Heart left ventricle (tissue), 13 donors: Measurements from ENCODE around the gene ZNF683.
"Not testable (repeated sequence)": the region's sequence is repeated elsewhere in the genome, so short reads cannot be mapped to it uniquely, and the experiment has no call there.

Experiments used
- CTCF ChIP-seq, 12 donors: fragments of 200-600 bp; sonication (generic) in 4 of 12; IDR thresholded peaks; one replicate each; pipeline versions ENCODE4 v1.5.0 to v1.8.0; 2018 to 2022; ENCODE audit warnings: antibody characterized with exemption in 12 of 12, mild to moderate bottlenecking in 5 of 12
- POLR2A ChIP-seq, 2 donors: fragments of 450-650 bp; IDR thresholded peaks; one replicate each; pipeline ENCODE4 v1.6.1; 2017; ENCODE audit warnings: antibody characterized with exemption in 2 of 2, mild to moderate bottlenecking in 2 of 2, moderate library complexity in 2 of 2
- donor health status: ischemic (EF 13 %, LVEDD 7.1; RV severe dilation, severe dysfunction).
- donor health status: DM: no; HTN: yes; CAD: no.
- donor health status: DM: no; HTN: no; CAD: no.
- donor health status: ischemic (EF 25% LVEDD 6.9; RV normal size, moderate dysfunction).
- donor health status: ischemic (EF 25% LVEDD 5.7; RV mildly dilated, moderate dysfunction).
- donor health status: ischemic (EF 35%, LVEDD 5.7; RV mildly dilated, moderate dysfunction).
- donor health status: nonischemic (EF 11% LVEDD 7.7; RV severe dilation, severe dysfunction).
- donor health status: DM: yes; HTN: yes; CAD: no.
- donor health status: PGD.
- donor health status: ischemic (EF 29% LVEDD 5.4; RV normal size, mild dysfunction).
- donor health status: nonischemic (EF 23%, LVEDD 6.1; RV moderate dilation, normal function).

- not testable (repeated sequence) for TF ChIP-seq CTCF, POLR2A (IDR thresholded peaks at IDR 0.05)
These were observed 39.2 kb downstream of the ZNF683 start for GRCh38 chr1:26333312-26333711.
